Spleen (tissue), 11 donors: ENCODE data around the gene FAM107B. TPM values are rescaled to one million over a fixed set of nuclear protein-coding genes. Genes with fewer than 3 reads are reported as not detected.

ENCODE experiments used
- DNase-seq: peaks from one replicate; pipeline ENCODE4 v3.0.0-alpha.2; 2020
- H3K27ac ChIP-seq, 8 donors: fragments of 200-600 bp; sonication (generic) in 7 of 8; 1 replicate in 4 of 8; 2 replicates in 4 of 8; pipeline versions ENCODE4 v1.5.0 to v1.8.0; 2016 to 2021; ENCODE audit warnings: inconsistent platforms in 4 of 8, mild to moderate bottlenecking in 4 of 8, moderate library complexity in 1 of 8
- H3K27me3 ChIP-seq, 7 donors: fragments of 200-600 bp; sonication (generic) in 6 of 7; replicated peaks in 1 of 7; 1 replicate in 4 of 7; 2 replicates in 3 of 7; pipeline versions ENCODE4 v1.5.0 to v1.8.0; 2016 to 2021; ENCODE audit warnings: inconsistent platforms in 3 of 7, mild to moderate bottlenecking in 1 of 7
- H3K36me3 ChIP-seq, 6 donors: fragments of 200-600 bp; sonication (generic) in 5 of 6; 1 replicate in 4 of 6; 2 replicates in 2 of 6; pipeline versions ENCODE4 v1.5.0 to v1.8.0; 2016 to 2021; ENCODE audit warnings: inconsistent platforms in 2 of 6
- H3K4me1 ChIP-seq, 6 donors: fragments of 200-600 bp; sonication (generic) in 5 of 6; 1 replicate in 3 of 6; 2 replicates in 3 of 6; pipeline versions ENCODE4 v1.5.0 to v1.8.0; 2016 to 2021; ENCODE audit warnings: inconsistent platforms in 3 of 6
- H3K4me3 ChIP-seq, 8 donors: fragments of 200-600 bp; sonication (generic) in 7 of 8; 1 replicate in 4 of 8; 2 replicates in 4 of 8; pipeline versions ENCODE4 v1.5.0 to v1.8.0; 2016 to 2021; ENCODE audit warnings: inconsistent platforms in 4 of 8, mild to moderate bottlenecking in 4 of 8, moderate library complexity in 2 of 8
- H3K9me3 ChIP-seq, 8 donors: fragments of 200-600 bp; sonication (generic) in 7 of 8; 1 replicate in 4 of 8; 2 replicates in 4 of 8; pipeline versions ENCODE4 v1.5.0 to v1.8.0; 2016 to 2021; ENCODE audit warnings: inconsistent platforms in 4 of 8
- POLR2A ChIP-seq, 3 donors: fragments of 450-650 bp; IDR thresholded peaks; one replicate each; pipeline ENCODE4 v1.5.1; 2017; ENCODE audit warnings: antibody characterized with exemption in 3 of 3, mild to moderate bottlenecking in 1 of 3
- POLR2AphosphoS5 ChIP-seq, 3 donors: sonication (generic); formaldehyde crosslinking; IDR thresholded peaks; one replicate each; pipeline ENCODE4 v1.5.1; 2017; ENCODE audit warnings: antibody characterized with exemption in 3 of 3
- WGBS, 5 donors: extraction: QIAGEN DNeasy Blood & Tissue Kit in 3 of 5; methylation state at CpG; one replicate each; pipeline versions ENCODE4 v1.1.5 to v1.1.7; 2013 to 2018; 5-methylcytosine and 5-hydroxymethylcytosine counted together
- intact Hi-C: fragments of 100-400 bp; cut with DNase I; formaldehyde crosslinking; loops from one replicate; pipeline ENCODE4 v1.15.0; 2023; ENCODE audit warnings: low total_unique reads
- polyA plus RNA-seq, 3 donors: library from polyadenylated mRNA; stranded (reverse); fragments of 200-250 nt; gene quantifications; one replicate each; pipeline ENCODE4 v1.2.1, GENCODE V29; 2013
- total RNA-seq, 7 donors: library from RNA; depleted of rRNA in 3 of 7; stranded (reverse); fragments of >200 nt in 3 of 7; fragmentation: NEBNext Ultra II Directional in 4 of 7; extraction: Animal tissue kit (Norgen Biotek cat#: 25700) in 4 of 7; gene quantifications; one replicate each; pipeline versions ENCODE4 v1.1.0 to v1.2.1, GENCODE V29; 2016 to 2021
- TF ChIP-seq, protein P1 (sequence below), 11 experiments: fragments of 200-600 bp in 7 of 11; fragments of 450-650 bp in 4 of 11; sonication (generic) in 4 of 11; IDR thresholded peaks in 8 of 11; conservative IDR thresholded peaks in 3 of 11; 1 replicate in 7 of 11; 2 replicates in 4 of 11; pipeline versions ENCODE4 v1.4.0 to v1.8.0; 2016 to 2021; ENCODE audit warnings: antibody characterized with exemption in 11 of 11, inconsistent platforms in 4 of 11, mild to moderate bottlenecking in 1 of 11
- donor health status: healthy with polysubstance abuse.
- donor health status: DM: no; HTN: no; CAD: no; lungs with moderate emphysema.
- donor health status: DM: no; HTN: no; CAD: no.
- donor health status: Bipolar disorder and iron deficiency.
- donor health status: healthy.
- donor health status: DM: no; HTN: no; CAD: no.
- donor health status: DM: yes; HTN: yes; CAD: no.

Gene FAM107B
- total and polyA plus RNA-seq, 10 donors, result 40.1 to 115 (median 75.5) TPM

DNA sequence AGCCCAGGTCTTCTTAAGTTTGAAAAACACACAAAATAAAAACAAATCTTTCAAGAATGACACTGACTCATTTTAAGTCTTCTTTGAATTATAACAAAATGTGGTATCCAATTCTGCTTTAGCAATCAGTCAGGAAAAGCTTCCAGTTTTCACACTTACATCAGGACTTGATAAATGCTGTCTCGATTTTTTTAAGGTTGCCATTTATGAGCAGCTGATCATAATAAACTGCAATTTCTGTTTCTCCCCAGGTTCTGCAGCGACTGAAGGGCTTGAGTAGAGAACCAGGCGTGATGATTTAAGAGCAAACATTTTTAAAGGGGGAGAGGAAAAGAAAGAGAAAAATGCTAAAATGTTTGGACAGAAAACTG, 71.1 kb downstream of the FAM107B start:
- H3K36me3 ChIP-seq, result no peaks in the 10 kb centered on the region
- no peak overlapping the region for H3K4me3 ChIP-seq
- intact Hi-C loops, result no loop called here
- peaks cover 0 to 13% (median 6%) of the 10 kb centered on the region in 6 donors for H3K4me1 ChIP-seq
- TF ChIP-seq, protein P1, sequence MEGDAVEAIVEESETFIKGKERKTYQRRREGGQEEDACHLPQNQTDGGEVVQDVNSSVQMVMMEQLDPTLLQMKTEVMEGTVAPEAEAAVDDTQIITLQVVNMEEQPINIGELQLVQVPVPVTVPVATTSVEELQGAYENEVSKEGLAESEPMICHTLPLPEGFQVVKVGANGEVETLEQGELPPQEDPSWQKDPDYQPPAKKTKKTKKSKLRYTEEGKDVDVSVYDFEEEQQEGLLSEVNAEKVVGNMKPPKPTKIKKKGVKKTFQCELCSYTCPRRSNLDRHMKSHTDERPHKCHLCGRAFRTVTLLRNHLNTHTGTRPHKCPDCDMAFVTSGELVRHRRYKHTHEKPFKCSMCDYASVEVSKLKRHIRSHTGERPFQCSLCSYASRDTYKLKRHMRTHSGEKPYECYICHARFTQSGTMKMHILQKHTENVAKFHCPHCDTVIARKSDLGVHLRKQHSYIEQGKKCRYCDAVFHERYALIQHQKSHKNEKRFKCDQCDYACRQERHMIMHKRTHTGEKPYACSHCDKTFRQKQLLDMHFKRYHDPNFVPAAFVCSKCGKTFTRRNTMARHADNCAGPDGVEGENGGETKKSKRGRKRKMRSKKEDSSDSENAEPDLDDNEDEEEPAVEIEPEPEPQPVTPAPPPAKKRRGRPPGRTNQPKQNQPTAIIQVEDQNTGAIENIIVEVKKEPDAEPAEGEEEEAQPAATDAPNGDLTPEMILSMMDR (IDR thresholded peaks at IDR 0.05 in 8 of 11, conservative IDR thresholded peaks at IDR 0.05 in 3 of 11), result no peak
- TF ChIP-seq POLR2AphosphoS5 (IDR thresholded peaks at IDR 0.05) (no peak), POLR2A (IDR thresholded peaks at IDR 0.05) (no peak)
- H3K27ac ChIP-seq, result no peak overlapping the region
- no peak for DNase-seq
- no peaks in the 10 kb centered on the region for H3K9me3 ChIP-seq
- H3K27me3 ChIP-seq, result no peaks in the 10 kb centered on the region
- WGBS, 5 donors, result 85 to 97% (median 92%) methylated on average over 3 of the region's 3 CpGs

DNA sequence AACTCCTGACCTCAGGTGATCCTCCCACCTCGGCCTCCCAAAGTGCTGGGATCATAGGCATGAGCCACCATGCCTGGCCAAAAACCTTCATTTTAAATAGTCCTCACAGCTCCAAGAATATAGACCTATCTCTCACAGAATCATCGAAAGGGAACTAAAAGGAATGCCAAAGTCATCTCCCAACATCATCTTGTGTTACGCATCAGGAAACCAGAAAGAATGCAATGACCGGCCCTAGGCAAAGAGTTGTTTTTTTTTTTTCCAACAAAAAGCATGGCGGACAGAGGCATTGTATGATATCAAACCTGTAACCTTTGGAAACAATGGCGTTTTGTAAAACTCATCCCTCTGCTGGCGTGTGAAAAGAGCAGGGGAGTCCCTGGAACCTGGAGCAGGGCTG, 73.2 kb downstream of the FAM107B start:
- WGBS, 5 donors, result 79 to 94% (median 88%) methylated on average over 7 of the region's 7 CpGs
- H3K36me3 ChIP-seq, result no peaks in the 10 kb centered on the region
- no peak for TF ChIP-seq POLR2AphosphoS5 (IDR thresholded peaks at IDR 0.05)
- no peak for TF ChIP-seq POLR2A (IDR thresholded peaks at IDR 0.05)
- TF ChIP-seq, protein P1 (IDR thresholded peaks at IDR 0.05 in 8 of 11, conservative IDR thresholded peaks at IDR 0.05 in 3 of 11), result no peak
- H3K4me3 ChIP-seq, result no peak overlapping the region
- peaks cover 0 to 13% (median 6%) of the 10 kb centered on the region in 6 donors for H3K4me1 ChIP-seq
- no peak for DNase-seq
- intact Hi-C loops, result no loop called here
- no peaks in the 10 kb centered on the region for H3K9me3 ChIP-seq
- H3K27me3 ChIP-seq, result no peaks in the 10 kb centered on the region
- H3K27ac ChIP-seq, result no peak overlapping the region

DNA sequence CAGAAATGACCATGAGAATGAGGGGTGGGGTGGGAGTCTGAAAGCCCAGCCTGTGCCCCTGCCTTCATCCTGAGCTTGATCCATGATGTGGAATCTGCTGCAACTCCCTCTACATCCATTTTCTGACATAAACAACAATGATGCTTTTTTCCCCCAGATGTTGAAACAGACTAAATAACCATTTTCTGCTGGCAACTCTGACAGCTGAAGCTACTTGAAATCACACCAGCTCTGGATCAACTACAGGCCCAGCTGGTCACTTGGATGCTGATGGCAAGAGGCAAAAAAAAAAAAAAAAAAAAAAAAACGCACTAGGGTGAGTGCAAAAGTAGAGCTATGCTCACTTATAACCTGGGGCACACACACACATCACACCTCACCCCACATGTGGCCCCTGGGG, 74.2 kb downstream of the FAM107B start:
- intact Hi-C loops, result no loop called here
- Histone ChIP-seq H3K27me3 (no peaks in the 10 kb centered on the region), H3K36me3 (no peaks in the 10 kb centered on the region), H3K27ac (no peak overlapping the region), H3K4me1 (peaks cover 0 to 4% (median 4%) of the 10 kb centered on the region in 6 donors), H3K9me3 (no peaks in the 10 kb centered on the region), H3K4me3 (no peak overlapping the region)
- TF ChIP-seq POLR2AphosphoS5 (IDR thresholded peaks at IDR 0.05), result no peak
- TF ChIP-seq, protein P1 (IDR thresholded peaks at IDR 0.05 in 8 of 11, conservative IDR thresholded peaks at IDR 0.05 in 3 of 11), result no peak
- no peak for TF ChIP-seq POLR2A (IDR thresholded peaks at IDR 0.05)
- no peak for DNase-seq
- WGBS, 5 donors, result 0 to 50% (median 50%) methylated on average over 1 of the region's 1 CpG; no CpG with 5 or more reads in 2 of the 5 donors

DNA sequence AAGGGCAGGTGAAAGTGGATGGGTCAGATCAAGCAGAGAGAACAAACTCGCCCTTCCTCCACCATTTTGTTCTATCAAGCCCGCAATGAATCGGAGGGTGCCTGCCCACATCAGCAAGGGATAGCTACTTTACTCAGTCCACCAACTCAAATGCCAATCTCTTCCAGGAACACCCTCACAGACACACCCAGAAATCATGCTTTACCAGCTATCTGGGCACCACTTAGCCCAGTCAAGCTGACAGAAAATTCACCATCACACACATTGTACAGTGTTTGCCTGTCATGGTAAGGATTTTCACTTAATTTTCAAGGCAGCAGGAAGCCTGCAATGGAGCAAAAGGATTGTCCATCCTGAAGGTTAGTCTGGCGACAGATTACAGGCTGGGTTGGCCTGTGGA, 75.2 kb downstream of the FAM107B start:
- 96 to 98% (median 97%) methylated on average over 4 of the region's 4 CpGs for WGBS, 5 donors
- intact Hi-C loops, result no loop called here
- H3K9me3 ChIP-seq, result no peaks in the 10 kb centered on the region
- DNase-seq, result no peak
- TF ChIP-seq, protein P1 (IDR thresholded peaks at IDR 0.05 in 8 of 11, conservative IDR thresholded peaks at IDR 0.05 in 3 of 11), result no peak
- no peak for TF ChIP-seq POLR2A (IDR thresholded peaks at IDR 0.05)
- TF ChIP-seq POLR2AphosphoS5 (IDR thresholded peaks at IDR 0.05), result no peak
- no peak overlapping the region for H3K27ac ChIP-seq
- no peak overlapping the region for H3K4me3 ChIP-seq
- H3K27me3 ChIP-seq, result no peaks in the 10 kb centered on the region
- no peaks in the 10 kb centered on the region for H3K36me3 ChIP-seq
- no peaks in the 10 kb centered on the region for H3K4me1 ChIP-seq
